HEK293 (cell line): ENCODE measurements around the gene CDC42EP5.

ENCODE experiments used
- CTCF ChIA-PET: fragments of 350-600 bp; formaldehyde crosslinking; extraction: SDS; loops from one replicate; lab custom pipeline; 2021; ENCODE audit warnings: antibody characterized with exemption; lab: Yijun Ruan, JAX
- POLR2A ChIA-PET: fragments of 300-600 bp; formaldehyde crosslinking; extraction: SDS; loops from one replicate; lab custom pipeline; 2020; ENCODE audit warnings: antibody characterized with exemption, inconsistent platforms; lab: Yijun Ruan, JAX
- H3K27ac ChIP-seq: fragments of 200-500 bp; sonication (Bioruptor generic); 2 replicates; pipeline ENCODE4 v1.5.1; 2014; ENCODE audit warnings: low read depth, low read length, control low read depth, inconsistent platforms; ENCODE audit errors: extremely low read depth
- H3K36me3 ChIP-seq, 2 experiments: fragments of 200-500 bp in 1 of 2; sonication (Bioruptor generic) in 1 of 2; 1 replicate in 1 of 2; 2 replicates in 1 of 2; pipeline ENCODE4 v1.5.1; 2014 to 2017; ENCODE audit warnings: inconsistent platforms in 2 of 2, low read length in 2 of 2; ENCODE audit not compliant: control insufficient read depth in 2 of 2, insufficient read depth in 1 of 2
- H3K4me1 ChIP-seq: fragments of 200-500 bp; sonication (Bioruptor generic); 2 replicates; pipeline ENCODE4 v1.5.1; 2014; ENCODE audit warnings: mild to moderate bottlenecking, low read length, inconsistent platforms; ENCODE audit not compliant: control insufficient read depth, insufficient read depth
- H3K4me3 ChIP-seq: 2 replicates; pipeline ENCODE4 v1.5.1; 2011; ENCODE audit warnings: low read depth, mild to moderate bottlenecking, control low read depth, low read length, moderate library complexity
- H3K9me3 ChIP-seq: fragments of 200-500 bp; sonication (Bioruptor generic); 2 replicates; pipeline ENCODE4 v1.5.1; 2014; ENCODE audit warnings: low read depth, low read length, inconsistent platforms; ENCODE audit not compliant: control insufficient read depth, insufficient read depth
- KLF1 ChIP-seq: fragments of 450-650 bp; formaldehyde crosslinking; IDR thresholded peaks from 2 replicates; pipeline ENCODE4 v1.5.1; 2016; ENCODE audit warnings: missing biosample characterization, missing genetic modification characterization
- PRDM1 ChIP-seq: fragments of 450-650 bp; formaldehyde crosslinking; IDR thresholded peaks from 2 replicates; pipeline ENCODE4; 2016; ENCODE audit warnings: missing biosample characterization, missing genetic modification characterization
- PRDM6 ChIP-seq: fragments of 450-650 bp; formaldehyde crosslinking; IDR thresholded peaks from 2 replicates; pipeline ENCODE4 v1.5.1; 2017; ENCODE audit warnings: missing biosample characterization, missing genetic modification characterization
- REST ChIP-seq: fragments of 450-650 bp; formaldehyde crosslinking; IDR thresholded peaks from 2 replicates; pipeline ENCODE4 v1.5.1; 2016; ENCODE audit warnings: missing biosample characterization, missing genetic modification characterization
- SP7 ChIP-seq: fragments of 450-650 bp; formaldehyde crosslinking; IDR thresholded peaks from 2 replicates; pipeline ENCODE4 v1.5.1; 2016; ENCODE audit warnings: missing biosample characterization, missing genetic modification characterization
- ZBTB21 ChIP-seq: fragments of 450-650 bp; formaldehyde crosslinking; IDR thresholded peaks from 2 replicates; pipeline ENCODE4 v1.5.1; 2017; ENCODE audit warnings: missing biosample characterization, missing genetic modification characterization
- ZBTB48 ChIP-seq: fragments of 450-650 bp; formaldehyde crosslinking; IDR thresholded peaks from 2 replicates; pipeline ENCODE4 v1.5.1; 2016; ENCODE audit warnings: missing biosample characterization, missing genetic modification characterization
- ZFHX2 ChIP-seq: fragments of 450-650 bp; formaldehyde crosslinking; conservative IDR thresholded peaks from 2 replicates; pipeline ENCODE4 v1.5.1; 2016; ENCODE audit warnings: missing biosample characterization, missing genetic modification characterization
- ZNF169 ChIP-seq: fragments of 450-650 bp; formaldehyde crosslinking; IDR thresholded peaks from 2 replicates; pipeline ENCODE4 v1.5.1; 2016; ENCODE audit warnings: missing biosample characterization, missing genetic modification characterization
- ZNF174 ChIP-seq: fragments of 450-650 bp; formaldehyde crosslinking; IDR thresholded peaks from 2 replicates; pipeline ENCODE4 v1.5.0; 2017; ENCODE audit warnings: missing biosample characterization, mild to moderate bottlenecking, missing genetic modification characterization
- ZNF24 ChIP-seq: fragments of 450-650 bp; formaldehyde crosslinking; IDR thresholded peaks from 2 replicates; pipeline ENCODE4 v1.5.1; 2016; ENCODE audit warnings: missing biosample characterization, missing genetic modification characterization
- ZNF26 ChIP-seq: fragments of 450-650 bp; formaldehyde crosslinking; IDR thresholded peaks from 2 replicates; pipeline ENCODE4 v1.5.1; 2016; ENCODE audit warnings: missing biosample characterization, missing genetic modification characterization
- ZNF394 ChIP-seq: fragments of 450-650 bp; formaldehyde crosslinking; IDR thresholded peaks from 2 replicates; pipeline ENCODE4 v1.5.1; 2016; ENCODE audit warnings: missing biosample characterization, missing genetic modification characterization, mild to moderate bottlenecking, moderate library complexity, borderline replicate concordance
- ZNF398 ChIP-seq: fragments of 450-650 bp; formaldehyde crosslinking; IDR thresholded peaks from 2 replicates; pipeline ENCODE4 v1.5.1; 2017; ENCODE audit warnings: missing biosample characterization, missing genetic modification characterization
- ZNF510 ChIP-seq: fragments of 450-650 bp; formaldehyde crosslinking; IDR thresholded peaks from 2 replicates; pipeline ENCODE4 v1.5.1; 2018; ENCODE audit warnings: mild to moderate bottlenecking, missing genetic modification characterization, missing biosample characterization; ENCODE audit not compliant: insufficient replicate concordance
- ZNF610 ChIP-seq: fragments of 450-650 bp; formaldehyde crosslinking; IDR thresholded peaks from 2 replicates; pipeline ENCODE4 v1.5.1; 2016; ENCODE audit warnings: missing biosample characterization, missing genetic modification characterization, borderline replicate concordance
- ZNF670 ChIP-seq: fragments of 450-650 bp; formaldehyde crosslinking; IDR thresholded peaks from 2 replicates; pipeline ENCODE4 v1.5.1; 2016; ENCODE audit warnings: missing biosample characterization, missing genetic modification characterization, low read depth

CDC42EP5 gene

GRCh38 chr19:54451331-54451871, 21.7 kb downstream of the CDC42EP5 start (continued):
- peak; percentile 71 for TF ChIP-seq ZNF398 (tag by site-specific recombination)
- TF ChIP-seq SP7 (tag by site-specific recombination): peak; percentile 69
- TF ChIP-seq PRDM1 (tag by site-specific recombination): peak; percentile 67
- peak; percentile 64; the same call in 1 of the 2 replicates for TF ChIP-seq PRDM6 (tag by site-specific recombination)
- TF ChIP-seq ZBTB21 (tag by site-specific recombination): peak; percentile 74
- TF ChIP-seq ZNF174: peak; percentile 89; the same call in 1 of the 2 replicates
- TF ChIP-seq ZNF24 (tag by site-specific recombination): peak; percentile 62; the same call in 1 of the 2 replicates
- no peak for TF ChIP-seq ZNF169 (tag by site-specific recombination)
- peak; percentile 35; the same call in 1 of the 2 replicates for TF ChIP-seq ZNF394 (tag by site-specific recombination)

GRCh38 chr19:54449701-54450069, 23.4 kb downstream of the CDC42EP5 start:
- peak overlapping the region; percentile 90 for H3K27ac ChIP-seq
- peak overlapping the region; percentile 96 for H3K4me3 ChIP-seq
- 0 out of 2 replicates have a peak, but pooled peaks have one; percentile 11 for TF ChIP-seq ZBTB48
- TF ChIP-seq KLF1 (tag by site-specific recombination): no peak
- no peak for TF ChIP-seq ZNF610 (tag by site-specific recombination)
- no peak for TF ChIP-seq ZNF670 (tag by site-specific recombination)
- peak; percentile 62 for TF ChIP-seq ZFHX2
- no peak for TF ChIP-seq ZNF510 (tag by site-specific recombination)
- TF ChIP-seq REST (tag by site-specific recombination): peak; percentile 31; the same call in 1 of the 2 replicates
- TF ChIP-seq ZNF26 (tag by site-specific recombination): no peak
- POLR2A ChIA-PET: interaction anchor here (1.4 to 3.4 kb wide), 3 partner anchors 10 to 248 kb away, joined by 4 to 64 read pairs (median 10); no protein-coding TSS in a partner anchor
- peaks cover 29% of the 10 kb centered on the region for H3K4me1 ChIP-seq
- H3K36me3 ChIP-seq: peaks cover 36 to 57% of the 10 kb centered on the region in 2 experiments
- no peaks in the 10 kb centered on the region for H3K9me3 ChIP-seq
- CTCF ChIA-PET: interaction anchor here (1.5 to 4.8 kb wide), 2 partner anchors 11 to 58 kb away, joined by 3 to 43 read pairs; no protein-coding TSS in a partner anchor
